Mesenchymal stem cell (in vitro differentiated cells and primary cell): ENCODE measurements around the gene OPN5.

Experiments
- DNase-seq: peaks from one replicate; pipeline ENCODE4 v3.0.0-alpha.2; 2013
- H2AFZ ChIP-seq: one replicate; pipeline ENCODE4 v1.6.1; 2013; ENCODE audit warnings: low read depth, mild to moderate bottlenecking, control low read depth, inconsistent platforms, low read length, moderate library complexity
- H2AK5ac ChIP-seq: 2 replicates; pipeline ENCODE4 v1.6.1; 2013; ENCODE audit warnings: low read length, moderate library complexity, mild to moderate bottlenecking, inconsistent platforms; ENCODE audit not compliant: severe bottlenecking
- H2BK120ac ChIP-seq: one replicate; pipeline ENCODE4 v1.6.1; 2013; ENCODE audit warnings: low read depth, mild to moderate bottlenecking, inconsistent platforms, low read length, moderate library complexity
- H2BK12ac ChIP-seq, 2 experiments: one replicate each; pipeline ENCODE4 v1.6.1; 2013; ENCODE audit warnings: inconsistent platforms in 2 of 2, low read length in 2 of 2, mild to moderate bottlenecking in 2 of 2, moderate library complexity in 2 of 2, control low read depth in 1 of 2
- H2BK15ac ChIP-seq: one replicate; pipeline ENCODE4 v1.6.1; 2013; ENCODE audit warnings: mild to moderate bottlenecking, low read depth, inconsistent platforms; ENCODE audit not compliant: poor library complexity, severe bottlenecking
- H2BK5ac ChIP-seq: 2 replicates; pipeline ENCODE4 v1.6.1; 2013; ENCODE audit warnings: low read depth, mild to moderate bottlenecking, low read length, control low read depth, inconsistent platforms; ENCODE audit not compliant: poor library complexity, severe bottlenecking
- H3K14ac ChIP-seq, 2 experiments: one replicate each; pipeline ENCODE4 v1.6.1; 2013; ENCODE audit warnings: inconsistent platforms in 2 of 2, low read length in 2 of 2, control low read depth in 1 of 2, mild to moderate bottlenecking in 1 of 2, moderate library complexity in 1 of 2
- H3K18ac ChIP-seq, 2 experiments: one replicate each; pipeline ENCODE4 v1.6.1; 2013; ENCODE audit warnings: inconsistent platforms in 2 of 2, low read length in 2 of 2, control low read depth in 1 of 2, low read depth in 1 of 2, mild to moderate bottlenecking in 1 of 2
- H3K23ac ChIP-seq, 2 experiments: one replicate each; pipeline ENCODE4 v1.6.1; 2013; ENCODE audit warnings: inconsistent platforms in 2 of 2, low read length in 2 of 2, mild to moderate bottlenecking in 2 of 2, moderate library complexity in 2 of 2, control low read depth in 1 of 2
- H3K27ac ChIP-seq: 2 replicates; pipeline ENCODE4 v1.5.1; 2013; ENCODE audit warnings: mild to moderate bottlenecking, moderate library complexity, low read length, control low read depth, inconsistent platforms; ENCODE audit not compliant: poor library complexity, severe bottlenecking
- H3K27me3 ChIP-seq, 2 experiments: 2 replicates each; pipeline versions ENCODE4 v1.6.1 to v1.7.0; 2013; ENCODE audit warnings: low read length in 2 of 2, mild to moderate bottlenecking in 2 of 2, moderate library complexity in 2 of 2, control low read depth in 1 of 2, inconsistent platforms in 1 of 2; ENCODE audit not compliant: control insufficient read depth in 1 of 2, insufficient read depth in 1 of 2
- H3K36me3 ChIP-seq, 2 experiments: 2 replicates each; pipeline versions ENCODE4 v1.6.1 to v1.7.0; 2013; ENCODE audit warnings: low read length in 2 of 2, control low read depth in 1 of 2, inconsistent platforms in 1 of 2, low read depth in 1 of 2, mild to moderate bottlenecking in 1 of 2; ENCODE audit not compliant: insufficient read depth in 2 of 2, control insufficient read depth in 1 of 2
- H3K4ac ChIP-seq, 2 experiments: one replicate each; pipeline ENCODE4 v1.6.1; 2013; ENCODE audit warnings: inconsistent platforms in 2 of 2, low read length in 2 of 2, mild to moderate bottlenecking in 2 of 2, moderate library complexity in 2 of 2, control low read depth in 1 of 2, low read depth in 1 of 2
- H3K4me1 ChIP-seq: 2 replicates; pipeline ENCODE4 v1.6.1; 2013; ENCODE audit warnings: low read depth, low read length, control low read depth; ENCODE audit not compliant: control insufficient read depth, insufficient read depth
- H3K4me2 ChIP-seq: 2 replicates; pipeline ENCODE4 v1.6.1; 2013; ENCODE audit warnings: low read length, mild to moderate bottlenecking, inconsistent platforms; ENCODE audit not compliant: poor library complexity, severe bottlenecking
- H3K4me3 ChIP-seq, 2 experiments: 2 replicates each; pipeline versions ENCODE4 v1.5.1 to v1.7.0; 2013; ENCODE audit warnings: low read length in 2 of 2, mild to moderate bottlenecking in 2 of 2, control low read depth in 1 of 2, low read depth in 1 of 2; ENCODE audit not compliant: insufficient read depth in 1 of 2
- H3K79me1 ChIP-seq: replicated peaks from 2 replicates; pipeline ENCODE4 v1.6.1; 2013; ENCODE audit warnings: mild to moderate bottlenecking, control low read depth, low read length, inconsistent platforms; ENCODE audit not compliant: poor library complexity, severe bottlenecking
- H3K9ac ChIP-seq: 2 replicates; pipeline ENCODE4 v1.7.0; 2013; ENCODE audit warnings: mild to moderate bottlenecking, low read length, moderate library complexity
- H3K9me3 ChIP-seq: 2 replicates; pipeline ENCODE4 v1.7.0; 2013; ENCODE audit warnings: mild to moderate bottlenecking, low read length; ENCODE audit not compliant: control insufficient read depth
- H4K8ac ChIP-seq: one replicate; pipeline ENCODE4 v1.6.1; 2013; ENCODE audit warnings: inconsistent platforms, mild to moderate bottlenecking, low read length, moderate library complexity
- H4K91ac ChIP-seq: one replicate; pipeline ENCODE4 v1.6.1; 2013; ENCODE audit warnings: mild to moderate bottlenecking, low read length, inconsistent platforms
- WGBS: methylation state at CpG from one replicate; pipeline ENCODE4 v1.1.7; 2013; ENCODE audit warnings: mixed read lengths; 5-methylcytosine and 5-hydroxymethylcytosine counted together

The OPN5 gene

GRCh38 chr6:47809873-47810272, 28.0 kb downstream of the OPN5 start:
- no peak overlapping the region for H3K4ac ChIP-seq

GRCh38 chr6:47810885-47811284, 29.1 kb downstream of the OPN5 start:
- H3K9me3 ChIP-seq, result no peaks in the 10 kb centered on the region
- no peak overlapping the region for H2BK12ac ChIP-seq
- H3K79me1 ChIP-seq, result no peaks in the 10 kb centered on the region
- H3K27ac ChIP-seq, result no peak overlapping the region
- H3K4me2 ChIP-seq, result no peak overlapping the region
- WGBS, result 87% methylated on average over 3 of the region's 3 CpGs
- no peak overlapping the region for H2BK120ac ChIP-seq
- no peak overlapping the region for H3K14ac ChIP-seq
- no peak overlapping the region for H2AK5ac ChIP-seq
- H3K18ac ChIP-seq, result no peak overlapping the region
- H4K91ac ChIP-seq, result no peak overlapping the region
- DNase-seq, result no peak
- H3K4ac ChIP-seq, result no peak overlapping the region
- no peak overlapping the region for H3K23ac ChIP-seq
- H2BK15ac ChIP-seq, result no peak overlapping the region
- no peak overlapping the region for H2BK5ac ChIP-seq
- no peak overlapping the region for H3K4me3 ChIP-seq
- no peak overlapping the region for H3K9ac ChIP-seq
- H2AFZ ChIP-seq, result no peak overlapping the region
- no peak overlapping the region for H4K8ac ChIP-seq
- H3K36me3 ChIP-seq, result no peaks in the 10 kb centered on the region
- H3K27me3 ChIP-seq, result peaks cover 7 to 8% of the 10 kb centered on the region in 2 experiments
- no peaks in the 10 kb centered on the region for H3K4me1 ChIP-seq

More at GRCh38 chr6:47809873-47810272, 28.0 kb downstream of the OPN5 start:
- Histone ChIP-seq H3K79me1 (no peaks in the 10 kb centered on the region), H3K36me3 (no peaks in the 10 kb centered on the region), H3K9me3 (no peaks in the 10 kb centered on the region), H3K23ac (no peak overlapping the region), H2AK5ac (no peak overlapping the region), H3K9ac (no peak overlapping the region), H2BK15ac (no peak overlapping the region), H4K8ac (no peak overlapping the region), H2BK120ac (no peak overlapping the region), H4K91ac (no peak overlapping the region), H3K27me3 (peaks cover 7 to 8% of the 10 kb centered on the region in 2 experiments), H2AFZ (no peak overlapping the region), H2BK5ac (no peak overlapping the region), H3K4me2 (no peak overlapping the region), H3K4me1 (no peaks in the 10 kb centered on the region), H3K14ac (no peak overlapping the region), H3K18ac (no peak overlapping the region), H2BK12ac (no peak overlapping the region), H3K4me3 (no peak overlapping the region), H3K27ac (no peak overlapping the region)
- no peak for DNase-seq
- 92% methylated on average over 7 of the region's 8 CpGs for WGBS

- Histone ChIP-seq H3K23ac (no peak overlapping the region), H2BK12ac (no peak overlapping the region), H2BK15ac (no peak overlapping the region), H3K18ac (no peak overlapping the region), H3K4me3 (no peak overlapping the region), H3K27ac (no peak overlapping the region), H3K4me2 (no peak overlapping the region), H3K4ac (no peak overlapping the region), H4K91ac (no peak overlapping the region), H3K4me1 (no peaks in the 10 kb centered on the region), H3K36me3 (no peaks in the 10 kb centered on the region), H4K8ac (no peak overlapping the region), H2BK120ac (no peak overlapping the region), H2BK5ac (no peak overlapping the region), H3K9me3 (no peaks in the 10 kb centered on the region), H3K79me1 (no peaks in the 10 kb centered on the region), H3K14ac (no peak overlapping the region), H2AK5ac (no peak overlapping the region), H3K9ac (no peak overlapping the region), H3K27me3 (peaks cover 7 to 8% of the 10 kb centered on the region in 2 experiments), H2AFZ (no peak overlapping the region)
- DNase-seq, result no peak
- WGBS, result 100% methylated on average over 2 of the region's 3 CpGs
Observed at GRCh38 chr6:47811443-47811842, 29.6 kb downstream of the OPN5 start.

GRCh38 chr6:47817749-47818148, 35.9 kb downstream of the OPN5 start:
- no peak overlapping the region for H3K4me2 ChIP-seq
- H2BK15ac ChIP-seq, result no peak overlapping the region
- H2AK5ac ChIP-seq, result no peak overlapping the region
- no peaks in the 10 kb centered on the region for H3K36me3 ChIP-seq
- no peak overlapping the region for H4K8ac ChIP-seq
- no peaks in the 10 kb centered on the region for H3K4me1 ChIP-seq
- H3K23ac ChIP-seq, result no peak overlapping the region
- no peaks in the 10 kb centered on the region for H3K79me1 ChIP-seq
- H4K91ac ChIP-seq, result no peak overlapping the region
- H3K14ac ChIP-seq, result no peak overlapping the region
- H3K27me3 ChIP-seq, result no peaks in the 10 kb centered on the region
- H3K18ac ChIP-seq, result no peak overlapping the region
- no peak overlapping the region for H3K9ac ChIP-seq
- H3K4me3 ChIP-seq, result no peak overlapping the region
- H2BK120ac ChIP-seq, result no peak overlapping the region
- no peak overlapping the region for H2BK12ac ChIP-seq
- H2AFZ ChIP-seq, result no peak overlapping the region
- 100% methylated on average over 1 of the region's 4 CpGs for WGBS
- no peak overlapping the region for H3K27ac ChIP-seq
- DNase-seq, result no peak
- H3K9me3 ChIP-seq, result no peaks in the 10 kb centered on the region
- H2BK5ac ChIP-seq, result no peak overlapping the region
- no peak overlapping the region for H3K4ac ChIP-seq
